ENCODE data around the gene SNX25. TPM values are rescaled to one million over a fixed set of nuclear protein-coding genes. Genes with fewer than 3 reads are reported as not detected.

The SNX25 gene
- total RNA-seq, 3 donors from 2014 or later (not counting 1 experiment from before 2014, with no cell fraction given): 15.5 to 18.0 (median 16.6) TPM

DNA sequence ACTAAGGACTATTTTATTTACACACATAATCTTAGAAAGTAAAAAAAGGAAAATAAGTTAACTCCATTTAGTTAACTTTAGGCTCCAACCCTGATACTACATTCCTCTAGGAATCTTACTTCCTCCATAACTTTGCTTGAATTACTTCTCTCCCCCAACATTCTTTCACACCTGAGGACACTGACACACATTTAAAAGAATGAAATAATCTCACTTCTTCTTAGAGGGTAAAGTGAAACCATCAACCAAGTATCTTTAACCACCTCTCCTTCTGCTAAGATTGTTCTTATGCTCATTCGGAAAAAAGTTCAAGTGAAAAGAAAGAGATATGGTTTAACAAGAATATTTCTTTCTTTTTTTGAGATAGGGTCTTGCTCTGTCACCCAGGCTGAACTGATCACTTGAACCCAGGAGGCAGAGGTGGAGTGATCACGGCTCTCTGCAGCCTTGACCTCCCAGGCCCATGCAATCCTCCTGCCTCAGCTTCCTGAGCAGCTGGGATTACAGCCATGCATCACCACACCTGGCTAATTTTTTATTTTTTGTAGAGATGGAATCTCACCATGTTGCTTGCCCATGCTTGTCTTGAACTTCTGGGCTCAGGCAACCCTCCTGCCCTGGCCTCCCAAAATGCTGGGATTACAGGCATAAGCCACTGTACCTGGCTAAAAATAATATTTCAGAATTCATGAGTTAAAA, 37.9 kb upstream of the SNX25 start:
- ATAC-seq: no peak
- no peaks in the 10 kb centered on the region for H3K9me3 Mint-ChIP-seq
- no peaks in the 10 kb centered on the region for H3K27me3 ChIP-seq (ENCODE audit: control insufficient read depth, insufficient read depth, low read length)
- no peak overlapping the region for H3K4me3 ChIP-seq (ENCODE audit: low read length)
- peaks cover 18% of the 10 kb centered on the region for H3K36me3 Mint-ChIP-seq
- intact Hi-C loops (cut with micrococcal nuclease): no loop called here
- H3K4me3 Mint-ChIP-seq: no peak overlapping the region
- H3K9me3 ChIP-seq (ENCODE audit: control insufficient read depth, insufficient read depth, low read length): no peaks in the 10 kb centered on the region
- TF ChIP-seq, protein P1, sequence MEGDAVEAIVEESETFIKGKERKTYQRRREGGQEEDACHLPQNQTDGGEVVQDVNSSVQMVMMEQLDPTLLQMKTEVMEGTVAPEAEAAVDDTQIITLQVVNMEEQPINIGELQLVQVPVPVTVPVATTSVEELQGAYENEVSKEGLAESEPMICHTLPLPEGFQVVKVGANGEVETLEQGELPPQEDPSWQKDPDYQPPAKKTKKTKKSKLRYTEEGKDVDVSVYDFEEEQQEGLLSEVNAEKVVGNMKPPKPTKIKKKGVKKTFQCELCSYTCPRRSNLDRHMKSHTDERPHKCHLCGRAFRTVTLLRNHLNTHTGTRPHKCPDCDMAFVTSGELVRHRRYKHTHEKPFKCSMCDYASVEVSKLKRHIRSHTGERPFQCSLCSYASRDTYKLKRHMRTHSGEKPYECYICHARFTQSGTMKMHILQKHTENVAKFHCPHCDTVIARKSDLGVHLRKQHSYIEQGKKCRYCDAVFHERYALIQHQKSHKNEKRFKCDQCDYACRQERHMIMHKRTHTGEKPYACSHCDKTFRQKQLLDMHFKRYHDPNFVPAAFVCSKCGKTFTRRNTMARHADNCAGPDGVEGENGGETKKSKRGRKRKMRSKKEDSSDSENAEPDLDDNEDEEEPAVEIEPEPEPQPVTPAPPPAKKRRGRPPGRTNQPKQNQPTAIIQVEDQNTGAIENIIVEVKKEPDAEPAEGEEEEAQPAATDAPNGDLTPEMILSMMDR (IDR thresholded peaks at IDR 0.05): no peak
- DNase-seq: no peak
- peaks cover 30% of the 10 kb centered on the region for H3K36me3 ChIP-seq (ENCODE audit: control insufficient read depth, insufficient read depth, low read length)
- H3K27me3 Mint-ChIP-seq (ENCODE audit: low read depth in 2 of 2): no peaks in the 10 kb centered on the region
- no peaks in the 10 kb centered on the region for H3K4me1 ChIP-seq (ENCODE audit: control insufficient read depth, insufficient read depth, low read length)
- 64% methylated on average over 2 of the region's 2 CpGs for WGBS (ENCODE audit: insufficient coverage)
- no peak overlapping the region for H3K27ac ChIP-seq (ENCODE audit: low read length)
- H3K4me1 Mint-ChIP-seq: peaks cover 0 to 4% of the 10 kb centered on the region in 2 donors
- H3K27ac Mint-ChIP-seq: no peak overlapping the region

DNA sequence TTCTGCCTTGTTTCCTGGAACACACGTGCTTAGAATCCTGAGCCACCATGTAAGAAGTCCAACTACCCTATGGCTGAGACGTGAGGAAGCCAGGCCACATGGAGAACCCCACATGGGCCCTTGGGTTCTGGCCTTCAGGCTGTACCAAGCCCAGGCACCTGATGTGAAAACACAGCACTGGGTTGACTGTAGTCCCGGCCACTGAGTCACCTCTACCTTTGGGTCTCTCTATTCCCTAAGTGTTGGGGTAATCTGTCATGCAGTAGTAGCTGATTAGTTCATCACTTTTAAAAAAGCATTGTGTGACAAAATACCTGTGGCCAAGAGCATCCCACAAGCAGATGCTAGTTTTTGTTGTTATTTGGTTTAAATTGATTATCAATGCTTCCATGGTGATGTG, 29.9 kb upstream of the SNX25 start:
- H3K4me1 Mint-ChIP-seq: peaks cover 0 to 18% of the 10 kb centered on the region in 2 donors
- H3K36me3 Mint-ChIP-seq: peaks cover 8% of the 10 kb centered on the region
- TF ChIP-seq, protein P1 (IDR thresholded peaks at IDR 0.05): no peak
- ATAC-seq (no peak), DNase-seq (no peak)
- peaks cover 11% of the 10 kb centered on the region for H3K36me3 ChIP-seq (ENCODE audit: control insufficient read depth, insufficient read depth, low read length)
- intact Hi-C loops (cut with micrococcal nuclease): no loop called here
- no peak overlapping the region for H3K4me3 ChIP-seq (ENCODE audit: low read length)
- WGBS (ENCODE audit: insufficient coverage): 73% methylated on average over 3 of the region's 3 CpGs
- H3K9me3 Mint-ChIP-seq: no peaks in the 10 kb centered on the region
- no peaks in the 10 kb centered on the region for H3K9me3 ChIP-seq (ENCODE audit: control insufficient read depth, insufficient read depth, low read length)
- H3K27ac Mint-ChIP-seq: no peak overlapping the region
- H3K4me3 Mint-ChIP-seq: no peak overlapping the region
- no peaks in the 10 kb centered on the region for H3K27me3 Mint-ChIP-seq (ENCODE audit: low read depth in 2 of 2)
- H3K4me1 ChIP-seq (ENCODE audit: control insufficient read depth, insufficient read depth, low read length): no peaks in the 10 kb centered on the region
- H3K27ac ChIP-seq (ENCODE audit: low read length): no peak overlapping the region
- no peaks in the 10 kb centered on the region for H3K27me3 ChIP-seq (ENCODE audit: control insufficient read depth, insufficient read depth, low read length)

DNA sequence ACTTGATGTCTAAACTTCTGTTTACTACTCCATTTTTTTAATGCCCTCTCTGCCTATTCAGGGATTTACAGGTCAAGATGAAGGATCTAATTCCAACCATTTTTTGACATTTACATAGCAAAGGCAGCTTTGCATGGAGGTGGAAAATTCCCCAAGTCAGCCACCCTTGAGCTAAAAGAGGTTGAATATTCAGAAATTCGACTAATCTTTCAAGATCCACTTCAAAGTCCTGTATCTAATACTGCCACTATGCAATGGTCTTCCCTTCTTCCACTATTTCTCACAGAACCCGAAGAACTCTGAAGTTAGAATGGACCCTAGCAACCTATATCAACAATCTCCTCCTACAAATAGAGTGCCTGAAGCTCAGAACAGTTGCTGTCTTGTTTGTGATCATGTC, 27.2 kb upstream of the SNX25 start:
- intact Hi-C loops (cut with micrococcal nuclease): no loop called here
- TF ChIP-seq, protein P1 (IDR thresholded peaks at IDR 0.05): no peak
- no peaks in the 10 kb centered on the region for H3K36me3 ChIP-seq (ENCODE audit: control insufficient read depth, insufficient read depth, low read length)
- H3K4me3 ChIP-seq (ENCODE audit: low read length): no peak overlapping the region
- no peak for DNase-seq
- no peaks in the 10 kb centered on the region for H3K27me3 Mint-ChIP-seq (ENCODE audit: low read depth in 2 of 2)
- H3K4me1 Mint-ChIP-seq: peaks cover 0 to 22% of the 10 kb centered on the region in 2 donors
- H3K27me3 ChIP-seq (ENCODE audit: control insufficient read depth, insufficient read depth, low read length): no peaks in the 10 kb centered on the region
- no peak overlapping the region for H3K27ac ChIP-seq (ENCODE audit: low read length)
- H3K9me3 ChIP-seq (ENCODE audit: control insufficient read depth, insufficient read depth, low read length): no peaks in the 10 kb centered on the region
- 90% methylated on average over 2 of the region's 2 CpGs for WGBS (ENCODE audit: insufficient coverage)
- ATAC-seq: no peak
- H3K36me3 Mint-ChIP-seq: no peaks in the 10 kb centered on the region
- H3K4me3 Mint-ChIP-seq: no peak overlapping the region
- no peaks in the 10 kb centered on the region for H3K4me1 ChIP-seq (ENCODE audit: control insufficient read depth, insufficient read depth, low read length)
- H3K9me3 Mint-ChIP-seq: no peaks in the 10 kb centered on the region
- H3K27ac Mint-ChIP-seq: no peak overlapping the region

Measured in natural killer cell (primary cell).